ENCODE measurements around the gene SF3A1.
"Not testable (repeated sequence)": the region's sequence is repeated elsewhere in the genome, so short reads cannot be mapped to it uniquely, and the experiment has no call there.

- TF ChIP-seq EZH2 (IDR thresholded peaks at IDR 0.05; ENCODE audit: borderline replicate concordance, insufficient read depth, low read depth, low read length, poor library complexity, severe bottlenecking); CTCF (IDR thresholded peaks at IDR 0.05): not testable (repeated sequence)
Observed at GRCh38 chr22:30402766-30403104, 46.0 kb upstream of the SF3A1 start.

Measured in B cell (primary cell).